Uterus (tissue), 2 donors: ENCODE data around the gene NKG7.
"Not testable (repeated sequence)": the region's sequence is repeated elsewhere in the genome, so short reads cannot be mapped to it uniquely, and the experiment has no call there.

ENCODE experiments used
- POLR2A ChIP-seq, 2 donors: fragments of 450-650 bp; IDR thresholded peaks; one replicate each; pipeline ENCODE4 v1.6.1; 2016; ENCODE audit warnings: antibody characterized with exemption in 2 of 2, mild to moderate bottlenecking in 1 of 2, moderate library complexity in 1 of 2
- TF ChIP-seq, protein P1 (sequence below), 4 experiments: fragments of 200-600 bp in 2 of 4; fragments of 450-650 bp in 2 of 4; sonication (generic) in 2 of 4; IDR thresholded peaks; one replicate each; pipeline ENCODE4 v1.5.1; 2016 to 2019; ENCODE audit warnings: antibody characterized with exemption in 4 of 4, mild to moderate bottlenecking in 2 of 4, moderate library complexity in 1 of 4

DNA sequence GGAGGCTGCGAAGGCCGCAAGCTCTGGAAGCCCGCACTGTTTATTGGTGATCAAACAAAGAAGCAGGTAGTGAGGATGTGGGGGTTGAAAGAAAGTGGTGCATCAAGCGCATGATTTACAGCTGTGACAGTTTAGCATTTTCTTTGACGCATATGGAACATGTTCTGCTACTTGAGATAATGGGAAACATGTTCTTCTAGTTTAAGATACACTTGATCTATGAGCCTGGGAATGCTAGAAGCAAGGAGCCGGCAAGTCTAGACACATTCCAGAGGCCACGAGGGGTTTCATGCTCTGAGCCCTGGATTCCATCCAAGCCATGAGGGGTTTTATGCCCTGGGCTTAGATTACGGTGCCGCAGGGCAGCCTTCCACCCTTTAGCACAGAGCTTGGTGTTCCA lies 25.0 kb upstream of the NKG7 start:
- TF ChIP-seq, protein P1, sequence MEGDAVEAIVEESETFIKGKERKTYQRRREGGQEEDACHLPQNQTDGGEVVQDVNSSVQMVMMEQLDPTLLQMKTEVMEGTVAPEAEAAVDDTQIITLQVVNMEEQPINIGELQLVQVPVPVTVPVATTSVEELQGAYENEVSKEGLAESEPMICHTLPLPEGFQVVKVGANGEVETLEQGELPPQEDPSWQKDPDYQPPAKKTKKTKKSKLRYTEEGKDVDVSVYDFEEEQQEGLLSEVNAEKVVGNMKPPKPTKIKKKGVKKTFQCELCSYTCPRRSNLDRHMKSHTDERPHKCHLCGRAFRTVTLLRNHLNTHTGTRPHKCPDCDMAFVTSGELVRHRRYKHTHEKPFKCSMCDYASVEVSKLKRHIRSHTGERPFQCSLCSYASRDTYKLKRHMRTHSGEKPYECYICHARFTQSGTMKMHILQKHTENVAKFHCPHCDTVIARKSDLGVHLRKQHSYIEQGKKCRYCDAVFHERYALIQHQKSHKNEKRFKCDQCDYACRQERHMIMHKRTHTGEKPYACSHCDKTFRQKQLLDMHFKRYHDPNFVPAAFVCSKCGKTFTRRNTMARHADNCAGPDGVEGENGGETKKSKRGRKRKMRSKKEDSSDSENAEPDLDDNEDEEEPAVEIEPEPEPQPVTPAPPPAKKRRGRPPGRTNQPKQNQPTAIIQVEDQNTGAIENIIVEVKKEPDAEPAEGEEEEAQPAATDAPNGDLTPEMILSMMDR (IDR thresholded peaks at IDR 0.05) = not testable (repeated sequence)
- not testable (repeated sequence) for TF ChIP-seq POLR2A (IDR thresholded peaks at IDR 0.05)
